Cardiac muscle cell (in vitro differentiated cells and primary cell): ENCODE measurements around the gene MFSD8. TPM values are rescaled to one million over a fixed set of nuclear protein-coding genes. Genes with fewer than 3 reads are reported as not detected.

Source experiments
- DNase-seq, 2 donors: peaks; one replicate each; pipeline versions ENCODE4 v3.0.0 to v3.0.0-alpha.2; 2010 to 2017; ENCODE audit warnings: low read depth in 1 of 2, low spot score in 1 of 2
- H3K27ac ChIP-seq: fragments of 200-600 bp; sonication (generic); 2 replicates; pipeline ENCODE4 v1.5.1; 2016
- H3K27me3 ChIP-seq: fragments of 200-600 bp; sonication (generic); 2 replicates; pipeline ENCODE4 v1.6.0; 2016; ENCODE audit warnings: control low read depth
- H3K36me3 ChIP-seq: fragments of 200-600 bp; sonication (generic); 2 replicates; pipeline ENCODE4 v1.5.1; 2016; ENCODE audit warnings: control low read depth
- H3K4me1 ChIP-seq: fragments of 200-600 bp; sonication (generic); 2 replicates; pipeline ENCODE4 v1.8.1; 2017; ENCODE audit warnings: low read depth, mild to moderate bottlenecking, mixed run types
- H3K4me3 ChIP-seq: fragments of 200-600 bp; sonication (generic); 2 replicates; pipeline ENCODE4 v1.5.1; 2016; ENCODE audit warnings: mild to moderate bottlenecking
- H3K9me3 ChIP-seq: fragments of 200-600 bp; sonication (generic); 2 replicates; pipeline ENCODE4 v1.5.1; 2017; ENCODE audit warnings: low read depth, mild to moderate bottlenecking, control low read depth
- CTCF ChIP-seq: IDR thresholded peaks from 2 replicates; pipeline ENCODE4 v1.5.1; 2012; ENCODE audit warnings: low read depth, mild to moderate bottlenecking, low read length
- polyA plus RNA-seq: library from polyadenylated mRNA; unstranded; fragments of >200 nt; fragmentation: Nextera tagmentation; extraction: Ambion mirVana; gene quantifications from 2 replicates; pipeline ENCODE4 v1.2.1, GENCODE V29; 2016
- total RNA-seq: library from RNA; depleted of rRNA; stranded (reverse); fragments of >200 nt; gene quantifications from 2 replicates; pipeline ENCODE4 v1.2.3, GENCODE V29; 2016

MFSD8 gene
- total and polyA plus RNA-seq, 2 experiments from 2014 or later, result 18.4 to 23.6 TPM

GRCh38 chr4:127896069-127896468 is 68.9 kb downstream of the MFSD8 start:
- no peaks in the 10 kb centered on the region for H3K9me3 ChIP-seq
- no peak for DNase-seq
- H3K4me1 ChIP-seq, result no peaks in the 10 kb centered on the region
- H3K36me3 ChIP-seq, result peaks cover 28% of the 10 kb centered on the region
- no peak for TF ChIP-seq CTCF
- no peak overlapping the region for H3K4me3 ChIP-seq
- no peak overlapping the region for H3K27ac ChIP-seq
- H3K27me3 ChIP-seq, result no peaks in the 10 kb centered on the region

DNA sequence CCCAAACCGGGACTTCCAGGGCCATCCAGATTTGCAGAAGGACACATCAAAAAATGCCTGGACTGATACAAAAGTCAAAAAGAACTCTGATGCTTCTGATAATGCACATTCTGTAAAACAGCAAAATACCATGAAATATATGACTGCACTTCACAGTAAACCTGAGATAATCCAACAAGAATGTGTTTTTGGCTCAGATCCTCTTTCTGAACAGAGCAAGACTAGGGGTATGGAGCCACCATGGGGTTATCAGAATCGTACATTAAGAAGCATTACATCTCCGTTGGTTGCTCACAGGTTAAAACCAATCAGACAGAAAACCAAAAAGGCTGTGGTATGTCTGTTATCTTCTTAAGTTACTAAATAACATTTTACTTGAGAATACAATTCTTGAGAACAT is 75.1 kb downstream of the MFSD8 start:
- H3K36me3 ChIP-seq, result peaks cover 36% of the 10 kb centered on the region
- H3K9me3 ChIP-seq, result no peaks in the 10 kb centered on the region
- no peaks in the 10 kb centered on the region for H3K27me3 ChIP-seq
- H3K4me1 ChIP-seq, result no peaks in the 10 kb centered on the region
- no peak for TF ChIP-seq CTCF
- no peak overlapping the region for H3K27ac ChIP-seq
- H3K4me3 ChIP-seq, result no peak overlapping the region
- peak in 1 of 2 donors; percentile 9 for DNase-seq

DNA sequence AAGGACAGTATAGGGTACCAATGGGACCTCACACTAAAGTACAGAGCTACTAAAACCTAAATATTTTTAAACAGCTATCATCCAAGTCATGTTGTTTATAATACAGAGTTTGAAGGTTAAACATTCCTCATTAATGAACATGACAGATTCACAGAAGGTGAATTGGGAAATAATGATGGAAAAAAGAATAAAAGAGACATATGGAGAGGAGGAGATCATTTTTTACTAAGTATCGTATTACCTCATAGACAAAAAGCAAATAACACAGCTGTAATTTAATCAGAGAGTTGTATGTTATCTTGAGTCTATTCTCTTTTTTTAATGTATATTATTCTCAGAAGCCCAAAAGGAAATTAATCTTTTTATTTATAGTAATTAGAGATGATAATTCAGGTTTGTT is 76.4 kb downstream of the MFSD8 start:
- H3K4me1 ChIP-seq, result no peaks in the 10 kb centered on the region
- H3K4me3 ChIP-seq, result no peak overlapping the region
- no peak for DNase-seq
- TF ChIP-seq CTCF, result no peak
- no peaks in the 10 kb centered on the region for H3K9me3 ChIP-seq
- H3K36me3 ChIP-seq, result peaks cover 33% of the 10 kb centered on the region
- no peaks in the 10 kb centered on the region for H3K27me3 ChIP-seq
- no peak overlapping the region for H3K27ac ChIP-seq

GRCh38 chr4:127881563-127881864 is 83.5 kb downstream of the MFSD8 start:
- Histone ChIP-seq H3K27ac (no peak overlapping the region), H3K4me3 (peak overlapping the region; percentile 74), H3K27me3 (no peaks in the 10 kb centered on the region), H3K36me3 (peaks cover 6% of the 10 kb centered on the region), H3K9me3 (no peaks in the 10 kb centered on the region), H3K4me1 (no peaks in the 10 kb centered on the region)
- no peak for DNase-seq
- TF ChIP-seq CTCF, result no peak

GRCh38 chr4:127880763-127881562 is 84.0 kb downstream of the MFSD8 start, which contains the start of gene PLK4:
PLK4 (plus strand) TSS chr4:127880893; CDS start chr4:127881135, 242 bp downstream.
- peak; percentile 97 to 98 for DNase-seq
- TF ChIP-seq CTCF, result no peak
- Histone ChIP-seq H3K4me1 (no peaks in the 10 kb centered on the region), H3K9me3 (no peaks in the 10 kb centered on the region), H3K4me3 (peak within 1 kb of the TSS; percentile 74), H3K36me3 (peaks cover 4% of the 10 kb centered on the region), H3K27ac (peak within 1 kb of the TSS; percentile 77), H3K27me3 (no peaks in the 10 kb centered on the region)
